Endothelial cell of umbilical vein (primary cell): ENCODE results near the gene ZNF148. TPM values are rescaled to one million over a fixed set of nuclear protein-coding genes. Genes with fewer than 3 reads are reported as not detected.

Experiments used
- BruUV-seq: library from RNA; stranded (reverse); fragments of 400-500 nt; replicated peaks from 2 replicates; lab custom pipeline; 2021; lab: Mats Ljungman, UMichigan
- CTCF ChIA-PET: fragments of 300-600, 350-600 bp; sonication (Branson Sonifier 250); formaldehyde crosslinking; loops from one replicate; lab custom pipeline; 2021; ENCODE audit warnings: antibody characterized with exemption, inconsistent platforms; lab: Charles Lee
- POLR2A ChIA-PET: fragments of 300-600, 350-600 bp; sonication (Branson Sonifier 250); formaldehyde crosslinking; loops from one replicate; lab custom pipeline; 2021; ENCODE audit warnings: antibody characterized with exemption, inconsistent platforms; lab: Charles Lee
- DNase-seq: peaks from one replicate; pipeline ENCODE4 v3.0.0-alpha.2; 2011; ENCODE audit warnings: low read depth, low spot score
- FAIRE-seq: peaks from 2 replicates; lab custom pipeline; 2011; peaks lifted over from hg19 to GRCh38; lab: Jason Lieb, UNC
- H2AFZ ChIP-seq: 2 replicates; pipeline ENCODE4 v1.6.0; 2012; ENCODE audit warnings: low read depth, low read length, control low read depth, inconsistent platforms
- H3K27ac ChIP-seq: 2 replicates; pipeline ENCODE4 v1.5.1; 2011; ENCODE audit warnings: low read depth, mild to moderate bottlenecking, control low read depth, low read length, moderate library complexity; ENCODE audit not compliant: insufficient read depth
- H3K27me3 ChIP-seq, 2 experiments: 2 replicates each; pipeline versions ENCODE4 v1.6.0 to v1.6.1; 2011; ENCODE audit warnings: low read length in 2 of 2, mixed read lengths in 1 of 2; ENCODE audit not compliant: control insufficient read depth in 2 of 2, insufficient read depth in 2 of 2
- H3K36me3 ChIP-seq, 2 experiments: 2 replicates in 1 of 2; 3 replicates in 1 of 2; pipeline ENCODE4 v1.5.1; 2011; ENCODE audit warnings: low read length in 2 of 2, mild to moderate bottlenecking in 1 of 2, moderate library complexity in 1 of 2; ENCODE audit not compliant: control insufficient read depth in 2 of 2, insufficient read depth in 2 of 2; ENCODE audit errors: extremely low read depth in 1 of 2
- H3K4me1 ChIP-seq: 3 replicates; pipeline ENCODE4 v1.5.1; 2011; ENCODE audit warnings: mild to moderate bottlenecking, low read length; ENCODE audit not compliant: control insufficient read depth, insufficient read depth; ENCODE audit errors: extremely low read depth
- H3K4me2 ChIP-seq: 2 replicates; pipeline ENCODE4 v1.6.1; 2011; ENCODE audit warnings: low read length, control low read depth, mixed read lengths; ENCODE audit not compliant: insufficient read depth
- H3K4me3 ChIP-seq, 3 experiments: fragments of 200-600 bp in 1 of 3; sonication (generic), shearing (Covaris generic) in 1 of 3; replicated peaks in 1 of 3; 2 replicates each; pipeline ENCODE4 v1.5.1; 2011 to 2016; ENCODE audit warnings: control low read depth in 3 of 3, low read length in 3 of 3, mild to moderate bottlenecking in 2 of 3, inconsistent platforms in 1 of 3, low read depth in 1 of 3, moderate library complexity in 1 of 3; ENCODE audit not compliant: insufficient read depth in 1 of 3
- H3K79me2 ChIP-seq: 2 replicates; pipeline ENCODE4 v1.6.0; 2012; ENCODE audit warnings: low read length, inconsistent platforms; ENCODE audit not compliant: control insufficient read depth, insufficient read depth
- H3K9ac ChIP-seq: replicated peaks from 2 replicates; pipeline ENCODE3; 2011; ENCODE audit warnings: low read length, control low read depth; ENCODE audit not compliant: insufficient read depth; ENCODE audit errors: extremely low read depth
- H3K9me1 ChIP-seq: replicated peaks from 3 replicates; pipeline ENCODE4 v1.6.0; 2011; ENCODE audit warnings: mild to moderate bottlenecking, low read length; ENCODE audit not compliant: control insufficient read depth, insufficient read depth; ENCODE audit errors: extremely low read depth
- H3K9me3 ChIP-seq: replicated peaks from 2 replicates; pipeline ENCODE4 v1.5.1; 2012; ENCODE audit warnings: low read length, inconsistent platforms; ENCODE audit not compliant: control insufficient read depth, insufficient read depth
- H4K20me1 ChIP-seq: replicated peaks from 2 replicates; pipeline ENCODE3; 2011; ENCODE audit warnings: mild to moderate bottlenecking, low read length; ENCODE audit not compliant: control insufficient read depth, insufficient read depth; ENCODE audit errors: extremely low read depth
- FOS ChIP-seq: IDR thresholded peaks from 2 replicates; pipeline ENCODE4 v1.6.1; 2011; ENCODE audit warnings: mild to moderate bottlenecking, low read length, moderate library complexity, borderline replicate concordance; ENCODE audit not compliant: insufficient read depth
- GATA2 ChIP-seq: IDR thresholded peaks from 2 replicates; pipeline ENCODE4 v1.7.0; 2011; ENCODE audit warnings: low read depth, mild to moderate bottlenecking, moderate library complexity, mixed read lengths, low read length; ENCODE audit not compliant: insufficient read length, insufficient read depth
- JUN ChIP-seq: IDR thresholded peaks from 2 replicates; pipeline ENCODE4 v1.6.1; 2011; ENCODE audit warnings: borderline replicate concordance, low read depth; ENCODE audit not compliant: insufficient read length, insufficient read depth
- MYC ChIP-seq: IDR thresholded peaks from one replicate; pipeline ENCODE4 v1.6.1; 2011; ENCODE audit warnings: mild to moderate bottlenecking, low read depth, low read length
- POLR2A ChIP-seq: IDR thresholded peaks from 2 replicates; pipeline ENCODE4 v1.6.1; 2012; ENCODE audit warnings: low read depth, mild to moderate bottlenecking, control low read depth, low read length
- POLR2AphosphoS5 ChIP-seq: IDR thresholded peaks from 2 replicates; pipeline ENCODE4 v1.6.1; 2012; ENCODE audit warnings: low read depth, mild to moderate bottlenecking, control low read depth, low read length, moderate library complexity; ENCODE audit not compliant: insufficient read depth
- dilution Hi-C: fragments of 300-500 bp; cut with MboI; formaldehyde crosslinking; loops from one replicate; pipeline ENCODE4 v1.15.0; 2019; ENCODE audit warnings: low sequenced_read_pairs; ENCODE audit not compliant: extremely low pct_ligation_motif_present
- intact Hi-C: fragments of 100-400 bp; cut with micrococcal nuclease; formaldehyde crosslinking; loops from one replicate; pipeline ENCODE4 v1.10.0; 2022
- polyA plus RNA-seq, 4 experiments: library from polyadenylated mRNA; depleted of rRNA in 3 of 4; stranded (reverse) in 3 of 4; unstranded in 1 of 4; fragments of >200 nt; gene quantifications; 2 replicates each; pipeline versions ENCODE4 v1.2.1 to v1.2.3, GENCODE V29; 2011 to 2012; ENCODE audit warnings: missing spikeins in 1 of 4
- total RNA-seq: library from RNA; stranded (reverse); gene quantifications from 2 replicates; pipeline ENCODE4 v1.2.3, GENCODE V29; 2021
- TF ChIP-seq, protein P1 (sequence below), 2 donors: IDR thresholded peaks; 1 replicate in 1 of 2; 2 replicates in 1 of 2; pipeline ENCODE4 v1.5.1; 2011; ENCODE audit warnings: low read length in 2 of 2, mild to moderate bottlenecking in 2 of 2, moderate library complexity in 2 of 2, control low read depth in 1 of 2, inconsistent platforms in 1 of 2, low read depth in 1 of 2; ENCODE audit not compliant: insufficient read depth in 1 of 2; ENCODE audit errors: extremely low read depth in 1 of 2
- TF ChIP-seq, protein P2 (sequence below): IDR thresholded peaks from 2 replicates; pipeline ENCODE4 v1.6.1; 2011; ENCODE audit not compliant: insufficient read depth, insufficient read length

ZNF148 gene
- total and polyA plus RNA-seq, 2 donors (not counting 3 experiments of a cell fraction or from before 2014, with no cell fraction given): 8.0 to 41.3 TPM

DNA sequence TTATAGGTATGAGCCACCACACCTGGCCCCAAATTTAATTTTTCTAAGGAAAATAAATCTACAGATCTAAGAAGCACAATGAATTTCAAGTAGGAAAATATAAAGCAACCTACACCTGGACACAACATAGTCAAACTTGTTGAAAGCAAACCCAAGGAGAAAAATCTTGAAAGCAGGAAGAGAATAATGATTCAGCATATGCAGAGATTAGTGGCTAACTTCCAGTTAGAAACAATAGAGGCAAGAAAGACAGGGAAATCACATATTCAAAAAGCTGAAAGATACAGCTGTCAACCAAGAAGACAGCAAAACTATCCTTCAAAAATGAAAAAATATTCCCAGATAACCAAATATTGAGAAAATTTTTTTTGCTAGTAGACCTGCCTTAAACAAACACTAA is 49.4 kb downstream of the ZNF148 start:
- CTCF ChIA-PET: no interaction called here
- no peaks in the 10 kb centered on the region for H3K27me3 ChIP-seq
- dilution Hi-C loops (no loop called here), intact Hi-C loops (no loop called here)
- H3K79me2 ChIP-seq: peaks cover 22% of the 10 kb centered on the region
- H3K9me3 ChIP-seq: no peaks in the 10 kb centered on the region
- no peaks in the 10 kb centered on the region for H4K20me1 ChIP-seq
- POLR2A ChIA-PET: no interaction called here
- no TSS peak for BruUV-seq
- H2AFZ ChIP-seq: no peak overlapping the region
- H3K4me1 ChIP-seq: peaks cover 35% of the 10 kb centered on the region
- H3K4me2 ChIP-seq: peak overlapping the region; percentile 24
- TF ChIP-seq GATA2 (no peak), FOS (no peak), POLR2AphosphoS5 (no peak), JUN (no peak), MYC (no peak), POLR2A (no peak)
- TF ChIP-seq, protein P1, sequence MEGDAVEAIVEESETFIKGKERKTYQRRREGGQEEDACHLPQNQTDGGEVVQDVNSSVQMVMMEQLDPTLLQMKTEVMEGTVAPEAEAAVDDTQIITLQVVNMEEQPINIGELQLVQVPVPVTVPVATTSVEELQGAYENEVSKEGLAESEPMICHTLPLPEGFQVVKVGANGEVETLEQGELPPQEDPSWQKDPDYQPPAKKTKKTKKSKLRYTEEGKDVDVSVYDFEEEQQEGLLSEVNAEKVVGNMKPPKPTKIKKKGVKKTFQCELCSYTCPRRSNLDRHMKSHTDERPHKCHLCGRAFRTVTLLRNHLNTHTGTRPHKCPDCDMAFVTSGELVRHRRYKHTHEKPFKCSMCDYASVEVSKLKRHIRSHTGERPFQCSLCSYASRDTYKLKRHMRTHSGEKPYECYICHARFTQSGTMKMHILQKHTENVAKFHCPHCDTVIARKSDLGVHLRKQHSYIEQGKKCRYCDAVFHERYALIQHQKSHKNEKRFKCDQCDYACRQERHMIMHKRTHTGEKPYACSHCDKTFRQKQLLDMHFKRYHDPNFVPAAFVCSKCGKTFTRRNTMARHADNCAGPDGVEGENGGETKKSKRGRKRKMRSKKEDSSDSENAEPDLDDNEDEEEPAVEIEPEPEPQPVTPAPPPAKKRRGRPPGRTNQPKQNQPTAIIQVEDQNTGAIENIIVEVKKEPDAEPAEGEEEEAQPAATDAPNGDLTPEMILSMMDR (IDR thresholded peaks at IDR 0.05; ENCODE audit: extremely low read depth in 1 of 2, insufficient read depth in 1 of 2, low read depth in 1 of 2, low read length in 2 of 2): no peak
- TF ChIP-seq, protein P2, sequence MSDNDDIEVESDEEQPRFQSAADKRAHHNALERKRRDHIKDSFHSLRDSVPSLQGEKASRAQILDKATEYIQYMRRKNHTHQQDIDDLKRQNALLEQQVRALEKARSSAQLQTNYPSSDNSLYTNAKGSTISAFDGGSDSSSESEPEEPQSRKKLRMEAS: no peak
- H3K27ac ChIP-seq: peak overlapping the region; percentile 25
- H3K9me1 ChIP-seq: no peaks in the 10 kb centered on the region
- peaks cover 0 to 2% of the 10 kb centered on the region in 2 experiments for H3K36me3 ChIP-seq
- H3K4me3 ChIP-seq: no peak overlapping the region
- peak; percentile 64 for DNase-seq
- no peak for FAIRE-seq
- peak overlapping the region; percentile 19 for H3K9ac ChIP-seq
